HFFc6 (cell line): ENCODE data around the gene FGGY. TPM values are rescaled to one million over a fixed set of nuclear protein-coding genes. Genes with fewer than 3 reads are reported as not detected.

Experiments
- DNase-seq: peaks from one replicate; pipeline ENCODE4 v3.0.0-alpha.2; 2018
- H3K27ac Mint-ChIP-seq: 2 replicates; pipeline ENCODE4 v1.8.0; 2020; ENCODE audit warnings: mild to moderate bottlenecking, mixed read lengths
- H3K27me3 Mint-ChIP-seq: 2 replicates; pipeline ENCODE4 v1.8.0; 2021; ENCODE audit warnings: mild to moderate bottlenecking, moderate library complexity, mixed read lengths; ENCODE audit not compliant: insufficient read depth
- H3K36me3 Mint-ChIP-seq: 2 replicates; pipeline ENCODE4 v1.8.0; 2021; ENCODE audit warnings: low read depth, mixed read lengths
- H3K4me1 Mint-ChIP-seq: 2 replicates; pipeline ENCODE4 v1.8.0; 2020; ENCODE audit warnings: low read depth, mixed read lengths
- H3K4me3 Mint-ChIP-seq: 2 replicates; pipeline ENCODE4 v1.8.0; 2020; ENCODE audit warnings: mild to moderate bottlenecking, moderate library complexity, mixed read lengths
- H3K9me3 Mint-ChIP-seq: 2 replicates; pipeline ENCODE4 v1.8.0; 2020; ENCODE audit warnings: mild to moderate bottlenecking, mixed read lengths
- CTCF ChIP-seq: fragments of 200-600 bp; sonication (generic); IDR thresholded peaks from 2 replicates; pipeline ENCODE4 v1.5.0; 2021; ENCODE audit warnings: antibody characterized with exemption, mild to moderate bottlenecking
- total RNA-seq, 6 experiments: library from RNA; stranded (reverse); fragmentation: NEBNext Ultra II Directional; extraction: Animal tissue kit (Norgen Biotek cat#: 25700); gene quantifications; 2 replicates in 1 of 6; 3 replicates in 5 of 6; pipeline ENCODE4 v1.2.3, GENCODE V29; 2021

The FGGY gene
- total RNA-seq, 6 experiments from 2014 or later, result 16.4 to 20.1 (median 18.7) TPM

- peak overlapping the region; percentile 14; the same call in 1 of the 2 replicates for H3K4me3 Mint-ChIP-seq
- H3K9me3 Mint-ChIP-seq, result no peaks in the 10 kb centered on the region
- peak overlapping the region; percentile 91 for H3K27ac Mint-ChIP-seq
- peaks cover 68% of the 10 kb centered on the region for H3K4me1 Mint-ChIP-seq
- H3K36me3 Mint-ChIP-seq, result peaks cover 4% of the 10 kb centered on the region
- DNase-seq, result no peak
- H3K27me3 Mint-ChIP-seq, result no peaks in the 10 kb centered on the region
- no peak for TF ChIP-seq CTCF
These were observed 147.6 kb downstream of the FGGY start for GRCh38 chr1:59444520-59444919.

DNA sequence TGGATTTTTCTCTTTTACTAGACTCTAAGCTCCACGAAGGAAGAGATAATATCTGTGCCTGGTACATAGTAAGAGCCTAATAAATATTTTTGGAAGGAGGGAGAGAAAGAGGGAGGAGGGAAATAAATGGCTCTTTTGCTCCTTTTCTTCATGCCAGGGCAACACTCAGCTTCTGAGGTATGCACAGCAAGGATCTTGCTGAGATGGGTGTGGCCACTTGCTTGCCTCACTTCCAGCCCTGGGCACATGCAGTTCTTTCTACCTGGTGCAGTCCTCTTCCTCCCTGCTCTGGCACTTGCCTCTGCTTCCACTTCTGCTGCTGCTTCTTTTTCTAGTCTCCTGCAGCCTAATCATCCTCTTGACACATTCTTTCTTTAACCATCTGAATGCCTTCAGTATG, 148.1 kb downstream of the FGGY start:
- Mint-ChIP-seq H3K27me3 (no peaks in the 10 kb centered on the region), H3K9me3 (no peaks in the 10 kb centered on the region), H3K4me1 (peaks cover 70% of the 10 kb centered on the region), H3K27ac (peak overlapping the region; percentile 91), H3K4me3 (peak overlapping the region; percentile 14; the same call in 1 of the 2 replicates), H3K36me3 (peaks cover 4% of the 10 kb centered on the region)
- no peak for TF ChIP-seq CTCF
- DNase-seq, result peak; percentile 69

DNA sequence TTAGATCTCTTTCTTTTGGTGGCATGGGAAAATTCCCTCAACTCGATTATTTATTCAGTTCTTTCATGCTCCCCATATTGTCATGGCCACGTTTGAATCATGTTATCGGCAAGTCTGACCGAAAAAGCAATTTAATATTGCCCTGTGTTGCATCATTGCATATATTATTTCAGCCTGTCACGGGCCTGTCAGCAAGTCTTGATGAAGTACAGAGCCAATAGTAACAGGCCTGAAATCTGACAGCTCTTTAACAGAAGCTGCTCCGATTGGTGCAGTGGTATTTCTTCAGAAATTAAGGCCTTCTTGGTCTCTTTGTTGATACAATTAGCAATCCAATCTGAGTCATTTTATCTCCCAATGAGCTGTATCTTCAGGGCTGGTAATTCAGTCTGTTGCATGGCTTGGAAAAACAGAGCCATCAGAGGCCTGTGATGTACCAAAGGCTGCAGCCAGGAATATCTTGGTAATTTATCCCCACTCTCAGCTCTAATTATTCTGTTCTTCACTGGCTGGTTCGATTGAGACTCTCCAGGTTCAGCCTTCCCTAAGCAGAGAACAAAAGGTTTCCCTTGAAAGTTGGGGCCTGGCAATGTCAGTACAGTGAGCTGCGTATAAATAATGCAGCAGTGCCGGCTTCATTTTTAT, 149.5 kb downstream of the FGGY start:
- no peak for TF ChIP-seq CTCF
- Mint-ChIP-seq H3K4me1 (peaks cover 83% of the 10 kb centered on the region), H3K27ac (peak overlapping the region; percentile 91)

GRCh38 chr1:59452026-59452425, 155.1 kb downstream of the FGGY start:
- no peak for TF ChIP-seq CTCF
- Mint-ChIP-seq H3K9me3 (no peaks in the 10 kb centered on the region), H3K4me1 (peaks cover 77% of the 10 kb centered on the region), H3K36me3 (peaks cover 5% of the 10 kb centered on the region), H3K27ac (no peak overlapping the region), H3K4me3 (no peak overlapping the region), H3K27me3 (no peaks in the 10 kb centered on the region; the same call in 1 of the 2 replicates)
- DNase-seq, result no peak

More for the DNA sequence above, 149.5 kb downstream of the FGGY start:
- peaks cover 4% of the 10 kb centered on the region for H3K36me3 Mint-ChIP-seq
- H3K9me3 Mint-ChIP-seq, result no peaks in the 10 kb centered on the region
- H3K4me3 Mint-ChIP-seq, result peak overlapping the region; percentile 64
- DNase-seq, result peak; percentile 76
- H3K27me3 Mint-ChIP-seq, result no peaks in the 10 kb centered on the region

DNA sequence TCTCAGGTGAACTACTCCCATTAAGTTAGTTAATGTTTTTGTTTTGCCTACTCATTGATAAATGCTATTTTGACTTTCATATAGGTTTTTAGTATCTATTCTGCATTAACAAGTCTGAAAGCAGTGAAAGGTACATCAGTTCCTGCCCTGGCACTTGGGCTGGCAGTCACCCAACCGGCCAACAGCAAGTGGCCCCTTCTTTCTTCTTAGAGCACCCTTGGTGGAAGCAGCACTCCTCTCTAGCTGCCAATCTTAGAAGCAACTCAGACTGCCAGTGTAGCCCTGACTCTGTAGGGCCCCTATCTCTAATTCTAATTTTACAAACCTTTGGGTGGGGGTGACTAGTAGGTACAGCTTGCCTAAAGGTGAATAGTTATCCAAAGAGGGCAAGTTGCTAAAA, 155.7 kb downstream of the FGGY start:
- H3K9me3 Mint-ChIP-seq, result no peaks in the 10 kb centered on the region
- TF ChIP-seq CTCF, result no peak
- peaks cover 5% of the 10 kb centered on the region for H3K36me3 Mint-ChIP-seq
- H3K27me3 Mint-ChIP-seq, result no peaks in the 10 kb centered on the region; the same call in 1 of the 2 replicates
- H3K4me1 Mint-ChIP-seq, result peaks cover 72% of the 10 kb centered on the region
- no peak overlapping the region for H3K27ac Mint-ChIP-seq
- DNase-seq, result no peak
- no peak overlapping the region for H3K4me3 Mint-ChIP-seq
